ENCODE measurements around the gene ZNF865. TPM values are rescaled to one million over a fixed set of nuclear protein-coding genes. Genes with fewer than 3 reads are reported as not detected.

ZNF865 gene
- total RNA-seq, 1 donor from 2014 or later, result 15.0 TPM

DNA sequence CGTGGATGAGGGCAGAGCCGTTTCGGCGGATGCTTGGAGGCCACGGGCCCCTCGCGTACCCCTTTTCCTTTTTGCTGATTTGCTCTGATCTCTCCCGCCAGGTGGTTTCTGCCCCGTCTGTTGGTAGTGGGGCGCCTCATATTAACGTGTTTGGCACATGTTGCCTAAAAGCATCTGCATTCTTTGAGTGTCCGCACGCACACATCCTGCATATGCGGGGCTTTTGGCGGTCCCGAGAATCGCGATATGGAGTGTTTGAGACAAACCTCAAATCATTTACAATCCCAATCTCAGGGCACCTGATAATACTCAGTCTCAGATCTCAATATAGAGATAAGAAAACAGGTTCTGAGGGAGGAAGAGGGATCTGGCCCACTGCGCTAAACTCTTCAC lies 50.2 kb downstream of the ZNF865 start:
- Mint-ChIP-seq H3K9me3 (ENCODE audit: unreplicated experiment) (no peaks in the 10 kb centered on the region), H3K4me3 (ENCODE audit: unreplicated experiment) (peak overlapping the region; percentile 96), H3K36me3 (ENCODE audit: low read depth, unreplicated experiment) (peaks cover 14% of the 10 kb centered on the region), H3K27me3 (ENCODE audit: low read depth, unreplicated experiment) (no peaks in the 10 kb centered on the region), H3K4me1 (ENCODE audit: low read depth, unreplicated experiment) (peaks cover 26% of the 10 kb centered on the region), H3K27ac (ENCODE audit: unreplicated experiment) (peak overlapping the region; percentile 93)
- H3K4me2 ChIP-seq (ENCODE audit: low read length), result peak overlapping the region; percentile 97
- peak overlapping the region; percentile 99 for H3K9ac ChIP-seq (ENCODE audit: low read length)
- H3K27ac ChIP-seq (ENCODE audit: low read depth, low read length), result peak overlapping the region; percentile 99
- peaks cover 58% of the 10 kb centered on the region for H3K79me2 ChIP-seq (ENCODE audit: insufficient read depth, low read length)
- DNase-seq (ENCODE audit: low read depth) (no peak), FAIRE-seq (no peak)
- H3K4me1 ChIP-seq (ENCODE audit: insufficient read depth, low read length), result peaks cover 26% of the 10 kb centered on the region
- H3K36me3 ChIP-seq (ENCODE audit: insufficient read depth, low read length), result no peaks in the 10 kb centered on the region
- H3K27me3 ChIP-seq (ENCODE audit: insufficient read depth, low read length), result no peaks in the 10 kb centered on the region
- no peak for TF ChIP-seq EZH2 (IDR thresholded peaks at IDR 0.05; ENCODE audit: insufficient read depth, low read length)
- TF ChIP-seq, protein P1, sequence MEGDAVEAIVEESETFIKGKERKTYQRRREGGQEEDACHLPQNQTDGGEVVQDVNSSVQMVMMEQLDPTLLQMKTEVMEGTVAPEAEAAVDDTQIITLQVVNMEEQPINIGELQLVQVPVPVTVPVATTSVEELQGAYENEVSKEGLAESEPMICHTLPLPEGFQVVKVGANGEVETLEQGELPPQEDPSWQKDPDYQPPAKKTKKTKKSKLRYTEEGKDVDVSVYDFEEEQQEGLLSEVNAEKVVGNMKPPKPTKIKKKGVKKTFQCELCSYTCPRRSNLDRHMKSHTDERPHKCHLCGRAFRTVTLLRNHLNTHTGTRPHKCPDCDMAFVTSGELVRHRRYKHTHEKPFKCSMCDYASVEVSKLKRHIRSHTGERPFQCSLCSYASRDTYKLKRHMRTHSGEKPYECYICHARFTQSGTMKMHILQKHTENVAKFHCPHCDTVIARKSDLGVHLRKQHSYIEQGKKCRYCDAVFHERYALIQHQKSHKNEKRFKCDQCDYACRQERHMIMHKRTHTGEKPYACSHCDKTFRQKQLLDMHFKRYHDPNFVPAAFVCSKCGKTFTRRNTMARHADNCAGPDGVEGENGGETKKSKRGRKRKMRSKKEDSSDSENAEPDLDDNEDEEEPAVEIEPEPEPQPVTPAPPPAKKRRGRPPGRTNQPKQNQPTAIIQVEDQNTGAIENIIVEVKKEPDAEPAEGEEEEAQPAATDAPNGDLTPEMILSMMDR (IDR thresholded peaks at IDR 0.05; ENCODE audit: insufficient read depth, low read depth, low read length), result no peak
- H3K4me3 ChIP-seq (ENCODE audit: insufficient read depth, low read depth, low read length), result peak overlapping the region; percentile 94
- H2AFZ ChIP-seq (ENCODE audit: low read depth, low read length), result peak overlapping the region; percentile 68
- no peaks in the 10 kb centered on the region for H3K9me3 ChIP-seq (ENCODE audit: insufficient read depth, low read depth, low read length)
- H4K20me1 ChIP-seq (ENCODE audit: insufficient read depth, low read length), result peaks cover 53% of the 10 kb centered on the region

DNA sequence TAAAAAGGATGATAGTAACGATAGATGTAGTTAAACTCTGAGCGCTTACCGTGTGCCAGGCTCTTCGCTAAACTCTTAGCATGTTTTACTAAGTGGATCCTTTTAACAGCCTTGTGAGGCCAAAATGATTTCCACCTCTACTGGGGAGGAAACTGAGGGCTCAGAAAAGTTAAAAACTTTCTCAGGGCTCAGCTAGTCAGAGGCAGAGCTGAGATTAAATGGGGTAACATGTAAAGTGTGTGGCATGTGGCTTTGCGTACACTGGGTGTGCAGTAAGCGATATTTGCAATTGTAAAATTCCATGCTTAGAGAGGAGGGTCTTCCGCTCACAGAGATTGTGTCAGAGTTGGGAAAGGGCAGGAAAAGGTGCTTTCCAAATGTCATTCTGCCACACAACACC lies 51.1 kb downstream of the ZNF865 start:
- Histone ChIP-seq H3K4me2 (ENCODE audit: low read length) (peak overlapping the region; percentile 97), H3K36me3 (ENCODE audit: insufficient read depth, low read length) (no peaks in the 10 kb centered on the region), H3K4me3 (ENCODE audit: insufficient read depth, low read depth, low read length) (peak overlapping the region; percentile 94), H3K4me1 (ENCODE audit: insufficient read depth, low read length) (peaks cover 26% of the 10 kb centered on the region), H3K9me3 (ENCODE audit: insufficient read depth, low read depth, low read length) (no peaks in the 10 kb centered on the region), H3K27ac (ENCODE audit: low read depth, low read length) (peak overlapping the region; percentile 99), H4K20me1 (ENCODE audit: insufficient read depth, low read length) (peaks cover 62% of the 10 kb centered on the region), H3K79me2 (ENCODE audit: insufficient read depth, low read length) (peaks cover 67% of the 10 kb centered on the region), H3K9ac (ENCODE audit: low read length) (peak overlapping the region; percentile 99), H2AFZ (ENCODE audit: low read depth, low read length) (no peak overlapping the region), H3K27me3 (ENCODE audit: insufficient read depth, low read length) (no peaks in the 10 kb centered on the region)
- Mint-ChIP-seq H3K4me1 (ENCODE audit: low read depth, unreplicated experiment) (peaks cover 26% of the 10 kb centered on the region), H3K36me3 (ENCODE audit: low read depth, unreplicated experiment) (peaks cover 10% of the 10 kb centered on the region), H3K27me3 (ENCODE audit: low read depth, unreplicated experiment) (no peaks in the 10 kb centered on the region), H3K9me3 (ENCODE audit: unreplicated experiment) (no peaks in the 10 kb centered on the region), H3K27ac (ENCODE audit: unreplicated experiment) (peak overlapping the region; percentile 93), H3K4me3 (ENCODE audit: unreplicated experiment) (peak overlapping the region; percentile 96)
- TF ChIP-seq, protein P1 (IDR thresholded peaks at IDR 0.05; ENCODE audit: insufficient read depth, low read depth, low read length), result no peak
- no peak for TF ChIP-seq EZH2 (IDR thresholded peaks at IDR 0.05; ENCODE audit: insufficient read depth, low read length)
- FAIRE-seq (no peak), DNase-seq (ENCODE audit: low read depth) (no peak)

DNA sequence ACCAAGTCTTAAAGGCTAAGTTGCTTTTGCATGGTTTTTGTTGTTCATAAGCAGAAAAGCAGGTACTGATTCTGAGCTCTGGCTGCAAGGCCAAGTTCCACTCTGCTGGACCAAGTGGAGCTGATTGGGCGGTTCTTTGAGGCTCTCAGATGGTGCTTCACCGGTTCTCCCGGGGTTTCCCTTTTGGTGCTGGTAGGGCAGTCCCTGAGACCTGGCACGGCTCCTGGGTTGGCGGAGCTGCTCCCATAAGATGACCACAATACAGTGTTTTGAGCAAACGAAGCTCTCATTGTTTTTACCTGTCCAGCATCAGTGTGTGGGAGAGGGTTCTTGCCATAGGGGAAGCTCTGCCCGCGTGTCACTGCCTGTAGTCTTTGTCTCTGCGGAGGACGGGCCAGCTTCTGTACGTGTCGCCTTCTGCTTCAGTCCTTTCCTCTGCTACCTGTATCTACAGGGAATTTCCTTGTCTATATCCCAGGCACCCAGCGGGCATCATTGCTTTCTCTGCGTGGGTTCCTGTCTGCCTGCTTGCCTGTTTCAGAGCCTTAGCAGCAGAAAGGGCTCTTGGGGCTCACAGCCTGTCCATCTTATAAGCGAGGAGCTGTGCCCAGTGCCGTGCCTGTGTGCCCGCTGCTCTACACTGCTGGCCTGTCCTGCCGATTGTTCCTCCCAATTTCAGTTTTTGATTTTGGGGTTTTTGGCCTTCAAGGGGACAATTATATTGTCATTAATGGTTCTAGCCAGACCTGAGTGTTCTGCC lies 51.7 kb downstream of the ZNF865 start:
- Histone ChIP-seq H3K4me1 (ENCODE audit: insufficient read depth, low read length) (peaks cover 26% of the 10 kb centered on the region), H3K36me3 (ENCODE audit: insufficient read depth, low read length) (no peaks in the 10 kb centered on the region), H3K4me3 (ENCODE audit: insufficient read depth, low read depth, low read length) (peak overlapping the region; percentile 94), H3K27ac (ENCODE audit: low read depth, low read length) (no peak overlapping the region), H2AFZ (ENCODE audit: low read depth, low read length) (no peak overlapping the region), H3K9ac (ENCODE audit: low read length) (peak overlapping the region; percentile 99), H4K20me1 (ENCODE audit: insufficient read depth, low read length) (peaks cover 68% of the 10 kb centered on the region), H3K9me3 (ENCODE audit: insufficient read depth, low read depth, low read length) (no peaks in the 10 kb centered on the region), H3K79me2 (ENCODE audit: insufficient read depth, low read length) (peaks cover 74% of the 10 kb centered on the region), H3K27me3 (ENCODE audit: insufficient read depth, low read length) (no peaks in the 10 kb centered on the region), H3K4me2 (ENCODE audit: low read length) (peak overlapping the region; percentile 97)
- TF ChIP-seq, protein P1 (IDR thresholded peaks at IDR 0.05; ENCODE audit: insufficient read depth, low read depth, low read length), result no peak
- TF ChIP-seq EZH2 (IDR thresholded peaks at IDR 0.05; ENCODE audit: insufficient read depth, low read length), result no peak
- Mint-ChIP-seq H3K27ac (ENCODE audit: unreplicated experiment) (peak overlapping the region; percentile 8), H3K4me3 (ENCODE audit: unreplicated experiment) (peak overlapping the region; percentile 96), H3K36me3 (ENCODE audit: low read depth, unreplicated experiment) (peaks cover 6% of the 10 kb centered on the region), H3K4me1 (ENCODE audit: low read depth, unreplicated experiment) (peaks cover 26% of the 10 kb centered on the region), H3K27me3 (ENCODE audit: low read depth, unreplicated experiment) (no peaks in the 10 kb centered on the region), H3K9me3 (ENCODE audit: unreplicated experiment) (no peaks in the 10 kb centered on the region)
- FAIRE-seq (no peak), DNase-seq (ENCODE audit: low read depth) (no peak)
